Glutamatergic neuron (in vitro differentiated cells): ENCODE results near the gene BBS12. TPM values are rescaled to one million over a fixed set of nuclear protein-coding genes. Genes with fewer than 3 reads are reported as not detected.

Experiments used
- DNase-seq: peaks from one replicate; pipeline ENCODE4 v3.0.0; 2022
- H3K27ac Mint-ChIP-seq: one replicate; pipeline ENCODE4 v1.8.0; 2020; ENCODE audit warnings: mild to moderate bottlenecking, mixed read lengths, inconsistent platforms; ENCODE audit not compliant: unreplicated experiment
- H3K27me3 Mint-ChIP-seq: one replicate; pipeline ENCODE4 v1.8.0; 2020; ENCODE audit warnings: mild to moderate bottlenecking, moderate library complexity, mixed read lengths, inconsistent platforms; ENCODE audit not compliant: unreplicated experiment
- H3K36me3 Mint-ChIP-seq: one replicate; pipeline ENCODE4 v1.8.0; 2020; ENCODE audit warnings: mild to moderate bottlenecking, mixed read lengths, inconsistent platforms; ENCODE audit not compliant: unreplicated experiment
- H3K4me1 Mint-ChIP-seq: one replicate; pipeline ENCODE4 v1.8.0; 2020; ENCODE audit warnings: mild to moderate bottlenecking, low read depth, mixed read lengths, inconsistent platforms; ENCODE audit not compliant: unreplicated experiment
- H3K4me3 Mint-ChIP-seq: one replicate; pipeline ENCODE4 v1.8.0; 2020; ENCODE audit warnings: mild to moderate bottlenecking, mixed read lengths, inconsistent platforms; ENCODE audit not compliant: unreplicated experiment
- H3K9me3 Mint-ChIP-seq: one replicate; pipeline ENCODE4 v1.8.0; 2020; ENCODE audit warnings: mild to moderate bottlenecking, moderate library complexity, mixed read lengths, inconsistent platforms; ENCODE audit not compliant: unreplicated experiment
- CTCF ChIP-seq: fragments of 200-600 bp; sonication (generic); IDR thresholded peaks from one replicate; pipeline ENCODE4 v1.5.0; 2021; ENCODE audit not compliant: partially characterized antibody, unreplicated experiment
- total RNA-seq: library from RNA; stranded (reverse); fragmentation: NEBNext Ultra II Directional; extraction: Animal tissue kit (Norgen Biotek cat#: 25700); gene quantifications from one replicate; pipeline ENCODE4 v1.2.1, GENCODE V29; 2021; ENCODE audit not compliant: unreplicated experiment

BBS12 gene
- total RNA-seq, 1 donor from 2014 or later: 2.8 TPM

DNA sequence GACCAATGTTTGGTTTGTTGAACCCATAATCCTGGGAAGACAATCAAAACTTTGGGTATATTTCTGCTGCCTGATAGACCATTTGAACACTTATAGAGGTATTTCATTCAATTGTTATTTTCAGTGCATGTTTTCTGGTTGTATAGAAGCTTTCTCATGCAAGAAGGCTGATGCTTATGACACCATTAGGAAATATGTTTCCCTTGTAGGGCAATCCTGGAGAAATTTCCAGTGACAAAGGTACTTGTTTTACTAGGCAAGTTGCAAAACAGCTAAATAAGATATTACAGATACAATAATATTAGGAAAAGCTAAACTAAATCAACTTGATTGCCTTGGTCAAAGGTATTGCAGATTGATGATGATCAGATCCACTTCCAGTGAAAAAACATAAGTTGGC, 61.3 kb downstream of the BBS12 start:
- H3K27ac Mint-ChIP-seq: no peak overlapping the region
- TF ChIP-seq CTCF: no peak
- no peaks in the 10 kb centered on the region for H3K36me3 Mint-ChIP-seq
- H3K27me3 Mint-ChIP-seq: no peaks in the 10 kb centered on the region
- H3K4me1 Mint-ChIP-seq: no peaks in the 10 kb centered on the region
- no peak overlapping the region for H3K4me3 Mint-ChIP-seq
- H3K9me3 Mint-ChIP-seq: peaks cover 2% of the 10 kb centered on the region
- DNase-seq: no peak

Other genes with a start within 250 kb of the BBS12 start
- not detected for gene IL21, start 111.6 kb upstream of the BBS12 start, total RNA-seq
- gene FGF2, start 94.1 kb downstream of the BBS12 start, total RNA-seq: 2.9 TPM
- 4.0 TPM for gene NUDT6, start 189.9 kb downstream of the BBS12 start, total RNA-seq